RWPE2 (cell line): ENCODE measurements around the gene SMG9.

ENCODE experiments used
- ATAC-seq: fragments of 200-7000 bp; cut with Tn5 transposase; 3 replicates; pipeline ENCODE4 v1.9.1; 2021; ENCODE audit warnings: low read depth
- DNase-seq: peaks from one replicate; pipeline ENCODE4 v3.0.0-alpha.2; 2020; ENCODE audit warnings: low spot score
- H3K27ac ChIP-seq: fragments of 450-650 bp; 2 replicates; pipeline ENCODE4 v1.5.1; 2017; ENCODE audit warnings: mild to moderate bottlenecking; ENCODE audit not compliant: poor library complexity, severe bottlenecking
- H3K27me3 ChIP-seq: fragments of 250-450 bp; sonication (Bioruptor Pico); 2 replicates; pipeline ENCODE4 v1.5.1; 2021; ENCODE audit warnings: mild to moderate bottlenecking, moderate library complexity; ENCODE audit not compliant: insufficient read depth, poor library complexity, severe bottlenecking
- H3K36me3 ChIP-seq: fragments of 250-450 bp; sonication (Bioruptor Pico); 2 replicates; pipeline ENCODE4 v1.5.1; 2020; ENCODE audit warnings: low read depth, mild to moderate bottlenecking, moderate library complexity
- H3K4me1 ChIP-seq: fragments of 250-450 bp; sonication (Bioruptor Pico); 2 replicates; pipeline ENCODE4 v1.5.1; 2021; ENCODE audit warnings: mild to moderate bottlenecking, moderate library complexity; ENCODE audit not compliant: insufficient read depth, poor library complexity, severe bottlenecking
- H3K4me3 ChIP-seq: fragments of 250-450 bp; sonication (Bioruptor Pico); 2 replicates; pipeline ENCODE4 v1.5.1; 2021; ENCODE audit warnings: mild to moderate bottlenecking, moderate library complexity; ENCODE audit not compliant: severe bottlenecking
- H3K9me3 ChIP-seq: fragments of 250-450 bp; sonication (Bioruptor Pico); 2 replicates; pipeline ENCODE4 v1.5.1; 2021; ENCODE audit warnings: mild to moderate bottlenecking, moderate library complexity; ENCODE audit not compliant: severe bottlenecking
- CTCF ChIP-seq: fragments of 450-650 bp; IDR thresholded peaks from one replicate; pipeline ENCODE4 v1.5.1; 2017; ENCODE audit warnings: mild to moderate bottlenecking, moderate library complexity; ENCODE audit not compliant: poor library complexity, severe bottlenecking

The SMG9 gene

GRCh38 chr19:43749152-43749551, 5.6 kb downstream of the SMG9 start:
- DNase-seq (no peak), ATAC-seq (no peak)
- no peak for TF ChIP-seq CTCF
- no peaks in the 10 kb centered on the region for H3K9me3 ChIP-seq
- H3K4me3 ChIP-seq: no peak overlapping the region
- peaks cover 80% of the 10 kb centered on the region for H3K36me3 ChIP-seq
- peaks cover 8% of the 10 kb centered on the region for H3K4me1 ChIP-seq
- no peak overlapping the region for H3K27ac ChIP-seq
- no peaks in the 10 kb centered on the region for H3K27me3 ChIP-seq

GRCh38 chr19:43748685-43749084, 6.1 kb downstream of the SMG9 start:
- ATAC-seq (no peak), DNase-seq (no peak)
- Histone ChIP-seq H3K9me3 (no peaks in the 10 kb centered on the region), H3K27me3 (no peaks in the 10 kb centered on the region), H3K36me3 (peaks cover 85% of the 10 kb centered on the region), H3K4me1 (peaks cover 8% of the 10 kb centered on the region), H3K27ac (no peak overlapping the region), H3K4me3 (no peak overlapping the region)
- TF ChIP-seq CTCF: no peak

GRCh38 chr19:43748205-43748594, 6.6 kb downstream of the SMG9 start:
- peaks cover 90% of the 10 kb centered on the region for H3K36me3 ChIP-seq
- no peak for ATAC-seq
- no peak for TF ChIP-seq CTCF
- peaks cover 5% of the 10 kb centered on the region for H3K4me1 ChIP-seq
- H3K27me3 ChIP-seq: no peaks in the 10 kb centered on the region
- H3K9me3 ChIP-seq: no peaks in the 10 kb centered on the region
- DNase-seq: no peak
- no peak overlapping the region for H3K4me3 ChIP-seq
- no peak overlapping the region for H3K27ac ChIP-seq

GRCh38 chr19:43747557-43748204, 7.1 kb downstream of the SMG9 start:
- H3K4me1 ChIP-seq: no peaks in the 10 kb centered on the region
- no peak overlapping the region for H3K27ac ChIP-seq
- TF ChIP-seq CTCF: no peak
- no peak overlapping the region for H3K4me3 ChIP-seq
- no peaks in the 10 kb centered on the region for H3K9me3 ChIP-seq
- H3K27me3 ChIP-seq: no peaks in the 10 kb centered on the region
- no peak for DNase-seq
- H3K36me3 ChIP-seq: peaks cover 93% of the 10 kb centered on the region
- ATAC-seq: no peak

- H3K9me3 ChIP-seq: no peaks in the 10 kb centered on the region
Observed at GRCh38 chr19:43743059-43743458, 11.7 kb downstream of the SMG9 start.

More at GRCh38 chr19:43743059-43743458, 11.7 kb downstream of the SMG9 start:
- peaks cover 11% of the 10 kb centered on the region for H3K4me1 ChIP-seq
- TF ChIP-seq CTCF: no peak
- DNase-seq (no peak), ATAC-seq (no peak)
- no peaks in the 10 kb centered on the region for H3K27me3 ChIP-seq
- H3K27ac ChIP-seq: no peak overlapping the region
- peaks cover 92% of the 10 kb centered on the region for H3K36me3 ChIP-seq
- no peak overlapping the region for H3K4me3 ChIP-seq
